ENCODE results near the gene VASH2. TPM values are rescaled to one million over a fixed set of nuclear protein-coding genes. Genes with fewer than 3 reads are reported as not detected.
A peak's percentile ranks its signal among the peaks of the same experiment; 100 is the strongest.

The VASH2 gene
- total RNA-seq, 1 experiment from 2014 or later, result 303 TPM

- POLR2A ChIA-PET, result interaction anchor here (0.6 to 0.7 kb wide), 3 partner anchors 9 to 822 kb away, joined by 3 to 8 read pairs (median 4); no protein-coding TSS in a partner anchor
- peak overlapping the region; percentile 99 for H3K27ac Mint-ChIP-seq
These were observed 41.4 kb upstream of the VASH2 start for GRCh38 chr1:212908971-212909370.

DNA sequence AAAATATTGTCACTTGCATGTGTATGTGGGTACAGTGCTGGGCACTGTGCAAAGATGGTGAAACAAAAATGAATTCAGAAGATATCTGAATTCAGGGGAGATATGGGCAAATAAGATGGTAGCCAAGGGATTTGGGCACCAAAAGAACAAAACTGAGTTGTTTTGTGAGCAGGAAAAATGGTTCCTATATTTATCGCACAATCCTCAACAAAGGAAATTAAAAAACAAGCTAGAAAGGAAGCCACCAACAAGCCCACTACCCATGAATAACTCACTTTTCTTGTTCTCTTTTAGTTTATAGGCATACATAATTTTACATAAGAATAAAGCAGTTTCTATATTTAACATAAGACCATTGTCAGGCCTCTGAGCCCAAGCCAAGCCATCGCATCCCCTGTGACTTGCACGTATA is 40.7 kb upstream of the VASH2 start:
- peak; percentile 52 for ATAC-seq
- H3K36me3 Mint-ChIP-seq, result peaks cover 42% of the 10 kb centered on the region
- peak overlapping the region; percentile 88 for H3K4me3 Mint-ChIP-seq
- CTCF ChIA-PET, result interaction anchor here (0.6 kb wide), 1 partner anchor 25 kb away, joined by 3 read pairs; no protein-coding TSS in a partner anchor
- DNase-seq (ENCODE audit: low spot score), result no peak
- no peaks in the 10 kb centered on the region for H3K27me3 Mint-ChIP-seq (ENCODE audit: low read depth)
- H3K4me1 Mint-ChIP-seq, result peaks cover 51% of the 10 kb centered on the region
- POLR2A ChIA-PET, result interaction anchor here (0.6 to 1.0 kb wide), 4 partner anchors 8 to 822 kb away, joined by 3 to 8 read pairs (median 4); partner anchors contain the start of gene FLVCR1
- H3K9me3 Mint-ChIP-seq, result peaks cover 14% of the 10 kb centered on the region
- peak overlapping the region; percentile 99 for H3K27ac Mint-ChIP-seq
- peak; percentile 49; the same call in 1 of the 2 replicates for TF ChIP-seq ZNF425 (CRISPR knock-in tag; conservative IDR thresholded peaks at IDR 0.05)
- no peak for TF ChIP-seq GABPB1 (CRISPR knock-in tag; IDR thresholded peaks at IDR 0.05)
- TF ChIP-seq ZNF671 (CRISPR knock-in tag; IDR thresholded peaks at IDR 0.05), result peak; percentile 11; the same call in 1 of the 2 replicates
- TF ChIP-seq, protein P1, sequence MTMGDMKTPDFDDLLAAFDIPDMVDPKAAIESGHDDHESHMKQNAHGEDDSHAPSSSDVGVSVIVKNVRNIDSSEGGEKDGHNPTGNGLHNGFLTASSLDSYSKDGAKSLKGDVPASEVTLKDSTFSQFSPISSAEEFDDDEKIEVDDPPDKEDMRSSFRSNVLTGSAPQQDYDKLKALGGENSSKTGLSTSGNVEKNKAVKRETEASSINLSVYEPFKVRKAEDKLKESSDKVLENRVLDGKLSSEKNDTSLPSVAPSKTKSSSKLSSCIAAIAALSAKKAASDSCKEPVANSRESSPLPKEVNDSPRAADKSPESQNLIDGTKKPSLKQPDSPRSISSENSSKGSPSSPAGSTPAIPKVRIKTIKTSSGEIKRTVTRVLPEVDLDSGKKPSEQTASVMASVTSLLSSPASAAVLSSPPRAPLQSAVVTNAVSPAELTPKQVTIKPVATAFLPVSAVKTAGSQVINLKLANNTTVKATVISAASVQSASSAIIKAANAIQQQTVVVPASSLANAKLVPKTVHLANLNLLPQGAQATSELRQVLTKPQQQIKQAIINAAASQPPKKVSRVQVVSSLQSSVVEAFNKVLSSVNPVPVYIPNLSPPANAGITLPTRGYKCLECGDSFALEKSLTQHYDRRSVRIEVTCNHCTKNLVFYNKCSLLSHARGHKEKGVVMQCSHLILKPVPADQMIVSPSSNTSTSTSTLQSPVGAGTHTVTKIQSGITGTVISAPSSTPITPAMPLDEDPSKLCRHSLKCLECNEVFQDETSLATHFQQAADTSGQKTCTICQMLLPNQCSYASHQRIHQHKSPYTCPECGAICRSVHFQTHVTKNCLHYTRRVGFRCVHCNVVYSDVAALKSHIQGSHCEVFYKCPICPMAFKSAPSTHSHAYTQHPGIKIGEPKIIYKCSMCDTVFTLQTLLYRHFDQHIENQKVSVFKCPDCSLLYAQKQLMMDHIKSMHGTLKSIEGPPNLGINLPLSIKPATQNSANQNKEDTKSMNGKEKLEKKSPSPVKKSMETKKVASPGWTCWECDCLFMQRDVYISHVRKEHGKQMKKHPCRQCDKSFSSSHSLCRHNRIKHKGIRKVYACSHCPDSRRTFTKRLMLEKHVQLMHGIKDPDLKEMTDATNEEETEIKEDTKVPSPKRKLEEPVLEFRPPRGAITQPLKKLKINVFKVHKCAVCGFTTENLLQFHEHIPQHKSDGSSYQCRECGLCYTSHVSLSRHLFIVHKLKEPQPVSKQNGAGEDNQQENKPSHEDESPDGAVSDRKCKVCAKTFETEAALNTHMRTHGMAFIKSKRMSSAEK (CRISPR knock-in tag; IDR thresholded peaks at IDR 0.05; ENCODE audit: borderline replicate concordance), result peak; percentile 70; the same call in 1 of the 2 replicates
- no peak for TF ChIP-seq ZNF423 (CRISPR knock-in tag; IDR thresholded peaks at IDR 0.05)
- TF ChIP-seq EMX1 (CRISPR knock-in tag; IDR thresholded peaks at IDR 0.05), result 0 out of 2 replicates have a peak, but pooled peaks have one; percentile 42
- TF ChIP-seq ERG (CRISPR knock-in tag; IDR thresholded peaks at IDR 0.05), result peak; percentile 90
- TF ChIP-seq, protein P2, sequence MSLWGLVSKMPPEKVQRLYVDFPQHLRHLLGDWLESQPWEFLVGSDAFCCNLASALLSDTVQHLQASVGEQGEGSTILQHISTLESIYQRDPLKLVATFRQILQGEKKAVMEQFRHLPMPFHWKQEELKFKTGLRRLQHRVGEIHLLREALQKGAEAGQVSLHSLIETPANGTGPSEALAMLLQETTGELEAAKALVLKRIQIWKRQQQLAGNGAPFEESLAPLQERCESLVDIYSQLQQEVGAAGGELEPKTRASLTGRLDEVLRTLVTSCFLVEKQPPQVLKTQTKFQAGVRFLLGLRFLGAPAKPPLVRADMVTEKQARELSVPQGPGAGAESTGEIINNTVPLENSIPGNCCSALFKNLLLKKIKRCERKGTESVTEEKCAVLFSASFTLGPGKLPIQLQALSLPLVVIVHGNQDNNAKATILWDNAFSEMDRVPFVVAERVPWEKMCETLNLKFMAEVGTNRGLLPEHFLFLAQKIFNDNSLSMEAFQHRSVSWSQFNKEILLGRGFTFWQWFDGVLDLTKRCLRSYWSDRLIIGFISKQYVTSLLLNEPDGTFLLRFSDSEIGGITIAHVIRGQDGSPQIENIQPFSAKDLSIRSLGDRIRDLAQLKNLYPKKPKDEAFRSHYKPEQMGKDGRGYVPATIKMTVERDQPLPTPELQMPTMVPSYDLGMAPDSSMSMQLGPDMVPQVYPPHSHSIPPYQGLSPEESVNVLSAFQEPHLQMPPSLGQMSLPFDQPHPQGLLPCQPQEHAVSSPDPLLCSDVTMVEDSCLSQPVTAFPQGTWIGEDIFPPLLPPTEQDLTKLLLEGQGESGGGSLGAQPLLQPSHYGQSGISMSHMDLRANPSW (CRISPR knock-in tag; conservative IDR thresholded peaks at IDR 0.05; ENCODE audit: low read depth), result no peak
- no peak for TF ChIP-seq USF1 (CRISPR knock-in tag; IDR thresholded peaks at IDR 0.05)
- no peak for TF ChIP-seq NFE2L1 (CRISPR knock-in tag; IDR thresholded peaks at IDR 0.05)

More at GRCh38 chr1:212908971-212909370, 41.4 kb upstream of the VASH2 start:
- H3K9me3 Mint-ChIP-seq, result peaks cover 21% of the 10 kb centered on the region
- ATAC-seq (no peak), DNase-seq (ENCODE audit: low spot score) (no peak)
- no peak for TF ChIP-seq FOXP1 (CRISPR knock-in tag; IDR thresholded peaks at IDR 0.05; ENCODE audit: borderline replicate concordance)
- peak; percentile 28; the same call in 1 of the 2 replicates for TF ChIP-seq NFATC4 (CRISPR knock-in tag; IDR thresholded peaks at IDR 0.05)
- TF ChIP-seq FOXJ3 (CRISPR knock-in tag; IDR thresholded peaks at IDR 0.05; ENCODE audit: borderline replicate concordance), result no peak
- peak; percentile 44; the same call in 1 of the 2 replicates for TF ChIP-seq ZNF416 (CRISPR knock-in tag; IDR thresholded peaks at IDR 0.05)
- TF ChIP-seq ZNF671 (CRISPR knock-in tag; IDR thresholded peaks at IDR 0.05), result no peak
- peak; percentile 63; the same call in 1 of the 2 replicates for TF ChIP-seq ZNF425 (CRISPR knock-in tag; conservative IDR thresholded peaks at IDR 0.05)
- TF ChIP-seq ERG (CRISPR knock-in tag; IDR thresholded peaks at IDR 0.05), result 0 out of 2 replicates have a peak, but pooled peaks have one; percentile 33
- CTCF ChIA-PET, result interaction anchor here (0.6 kb wide), 1 partner anchor 26 kb away, joined by 3 read pairs; no protein-coding TSS in a partner anchor
- peak overlapping the region; percentile 88; the same call in 1 of the 2 replicates for H3K4me3 Mint-ChIP-seq
- H3K36me3 Mint-ChIP-seq, result peaks cover 49% of the 10 kb centered on the region
- H3K4me1 Mint-ChIP-seq, result peaks cover 55% of the 10 kb centered on the region
- no peaks in the 10 kb centered on the region; the same call in 1 of the 2 replicates for H3K27me3 Mint-ChIP-seq (ENCODE audit: low read depth)

Measured in WTC11 (cell line).